Small intestine (tissue), 16 donors: Measurements from ENCODE around the gene TBC1D26. TPM values are rescaled to one million over a fixed set of nuclear protein-coding genes. Genes with fewer than 3 reads are reported as not detected.
"Not testable (repeated sequence)": the region's sequence is repeated elsewhere in the genome, so short reads cannot be mapped to it uniquely, and the experiment has no call there.

Experiments used
- DNase-seq, 2 donors: peaks; one replicate each; pipeline versions ENCODE4 v3.0.0 to v3.0.0-alpha.2; 2013
- FAIRE-seq: peaks from 2 replicates; lab custom pipeline; 2012; peaks lifted over from hg19 to GRCh38; lab: Jason Lieb, UNC
- H3K27ac ChIP-seq, 3 donors: one replicate each; pipeline ENCODE4 v1.5.1; 2013; ENCODE audit warnings: low read length in 2 of 3, mild to moderate bottlenecking in 2 of 3, control low read depth in 1 of 3, inconsistent platforms in 1 of 3, low read depth in 1 of 3, moderate library complexity in 1 of 3
- H3K27me3 ChIP-seq, 3 donors: one replicate each; pipeline ENCODE4 v1.6.1; 2013; ENCODE audit warnings: low read length in 3 of 3, inconsistent platforms in 1 of 3; ENCODE audit not compliant: control insufficient read depth in 3 of 3, insufficient read depth in 3 of 3
- H3K36me3 ChIP-seq, 3 donors: one replicate each; pipeline ENCODE4 v1.6.1; 2013; ENCODE audit warnings: low read length in 3 of 3, inconsistent platforms in 1 of 3, low read depth in 1 of 3, mild to moderate bottlenecking in 1 of 3, moderate library complexity in 1 of 3; ENCODE audit not compliant: control insufficient read depth in 3 of 3, insufficient read depth in 2 of 3
- H3K4me1 ChIP-seq, 3 donors: one replicate each; pipeline ENCODE4 v1.6.1; 2013; ENCODE audit warnings: low read length in 2 of 3, inconsistent platforms in 1 of 3, low read depth in 1 of 3, mild to moderate bottlenecking in 1 of 3, moderate library complexity in 1 of 3; ENCODE audit not compliant: control insufficient read depth in 3 of 3, insufficient read depth in 2 of 3
- H3K4me3 ChIP-seq, 3 donors: one replicate each; pipeline ENCODE4 v1.5.1; 2013; ENCODE audit warnings: low read length in 3 of 3, control low read depth in 1 of 3, inconsistent platforms in 1 of 3, low read depth in 1 of 3, mild to moderate bottlenecking in 1 of 3, moderate library complexity in 1 of 3
- H3K9me3 ChIP-seq, 2 donors: one replicate each; pipeline ENCODE4 v1.6.1; 2013; ENCODE audit warnings: low read depth in 1 of 2, low read length in 1 of 2; ENCODE audit not compliant: control insufficient read depth in 2 of 2, insufficient read depth in 1 of 2
- WGBS, 3 donors: extraction: QIAGEN DNeasy Blood & Tissue Kit; methylation state at CpG; one replicate each; pipeline ENCODE4 v1.1.7; 2013; 5-methylcytosine and 5-hydroxymethylcytosine counted together
- long read RNA-seq, 10 donors: transcript quantifications; one replicate each; lab custom pipeline, GENCODE V29; 2026
- polyA plus RNA-seq, 4 donors: library from polyadenylated mRNA; stranded (reverse) in 3 of 4; unstranded in 1 of 4; fragments of 200-250 nt in 3 of 4; fragments of 120-200 nt in 1 of 4; gene quantifications; one replicate each; pipeline versions ENCODE4 v1.2.1 to v1.2.3, GENCODE V29; 2013
- donor health status: healthy with polysubstance abuse.
- donor health status: control.
- donor health status: control.
- donor health status: Bipolar disorder and iron deficiency.
- donor health status: healthy.

Gene TBC1D26
- under 1 TPM in 1 of 4 donors, not detected in 3; 0.21 TPM for polyA plus RNA-seq
- long read RNA-seq, donor 1 = 0 reads
- long read RNA-seq, donor 2 = 0 reads
- long read RNA-seq, donor 3 = 0 reads
- long read RNA-seq, donor 4 = 0 reads
- long read RNA-seq, donor 5 = 0 reads
- long read RNA-seq, donor 6 = 0 reads
- long read RNA-seq, donor 7 = 0 reads
- long read RNA-seq, donor 8 = 0 reads
- long read RNA-seq, donor 9 = 0 reads
- long read RNA-seq, donor 10 = 0 reads

GRCh38 chr17:15731900-15732299 lies at the start of gene TBC1D26:
TSS of gene TBC1D26 (plus strand) at chr17:15732283. CDS start at chr17:15735349, 3,066 bp downstream.
- not testable (repeated sequence) for FAIRE-seq

GRCh38 chr17:15683135-15683534 lies 48.9 kb upstream of the TBC1D26 start:
- not testable (repeated sequence) for DNase-seq, FAIRE-seq

More at GRCh38 chr17:15731900-15732299, at the start of gene TBC1D26:
- H3K4me3 ChIP-seq, H3K27me3 ChIP-seq, H3K27ac ChIP-seq, H3K36me3 ChIP-seq, H3K4me1 ChIP-seq, DNase-seq, H3K9me3 ChIP-seq: not testable (repeated sequence)
- 79 to 88% (median 84%) methylated on average over 8 to 10 of the region's 10 CpGs for WGBS, 3 donors

GRCh38 chr17:15683824-15684478 lies 48.1 kb upstream of the TBC1D26 start, which contains the start of gene TRIM16:
TSS of gene TRIM16 (minus strand) at chr17:15684311. CDS start at chr17:15651609, 32,702 bp downstream.
- peak within 1 kb of the TSS in 1 of 3 donors; percentile 77 for H3K27ac ChIP-seq
- WGBS, 3 donors = 1% methylated on average over 28 to 35 of the region's 35 CpGs
- DNase-seq = peak; percentile 67 to 82
- H3K9me3 ChIP-seq, FAIRE-seq, H3K4me1 ChIP-seq, H3K27me3 ChIP-seq, H3K36me3 ChIP-seq: not testable (repeated sequence)
- peak within 1 kb of the TSS; percentile 57 to 73 (median 67) for H3K4me3 ChIP-seq

More at GRCh38 chr17:15683135-15683534, 48.9 kb upstream of the TBC1D26 start:
- H3K27ac ChIP-seq, H3K4me1 ChIP-seq, H3K9me3 ChIP-seq, H3K36me3 ChIP-seq, H3K27me3 ChIP-seq, H3K4me3 ChIP-seq: not testable (repeated sequence)
- WGBS, 3 donors = 85 to 99% (median 87%) methylated on average over 3 of the region's 3 CpGs

GRCh38 chr17:15687494-15687893 lies 44.6 kb upstream of the TBC1D26 start:
- H3K36me3 ChIP-seq, H3K27ac ChIP-seq, H3K9me3 ChIP-seq, H3K4me3 ChIP-seq, FAIRE-seq, DNase-seq, H3K4me1 ChIP-seq, H3K27me3 ChIP-seq: not testable (repeated sequence)
- 90 to 100% (median 100%) methylated on average over 1 of the region's 1 CpG for WGBS, 3 donors

- not testable (repeated sequence) for FAIRE-seq, H3K9me3 ChIP-seq, H3K36me3 ChIP-seq, DNase-seq, H3K27me3 ChIP-seq, H3K4me1 ChIP-seq
- Histone ChIP-seq H3K27ac (peak overlapping the region in 1 of 3 donors; percentile 49), H3K4me3 (peak overlapping the region in 2 of 3 donors; percentile 39 to 55)
- 0 to 29% methylated on average over 1 of the region's 3 CpGs; no CpG with 5 or more reads in 1 of the 3 donors for WGBS, 3 donors
Measured at GRCh38 chr17:15698967-15699366, 33.1 kb upstream of the TBC1D26 start.

GRCh38 chr17:15699413-15699924 lies 32.6 kb upstream of the TBC1D26 start, which contains the start of gene ZNF286A:
TSS of gene ZNF286A (plus strand) at chr17:15699752. CDS start at chr17:15700330, 578 bp downstream.
- not testable (repeated sequence) for H3K9me3 ChIP-seq, H3K36me3 ChIP-seq, H3K27me3 ChIP-seq, H3K4me1 ChIP-seq, FAIRE-seq
- Histone ChIP-seq H3K4me3 (peak within 1 kb of the TSS; percentile 39 to 55 (median 41)), H3K27ac (peak within 1 kb of the TSS in 1 of 3 donors; percentile 49)
- peak; percentile 97 to 100 for DNase-seq
- 0% methylated on average over 41 to 44 of the region's 44 CpGs for WGBS, 3 donors

- not testable (repeated sequence) for FAIRE-seq, H3K36me3 ChIP-seq, H3K27me3 ChIP-seq, H3K9me3 ChIP-seq, DNase-seq, H3K4me1 ChIP-seq
- WGBS, 3 donors = 0 to 1% (median 0%) methylated on average over 1 to 13 of the region's 21 CpGs
- Histone ChIP-seq H3K27ac (peak overlapping the region in 1 of 3 donors; percentile 49), H3K4me3 (peak overlapping the region; percentile 39 to 55 (median 41))
Measured at GRCh38 chr17:15699937-15700336, 32.1 kb upstream of the TBC1D26 start.

GRCh38 chr17:15704239-15704638 lies 27.8 kb upstream of the TBC1D26 start:
- peaks cover 0 to 18% of the 10 kb centered on the region in 2 donors for H3K9me3 ChIP-seq
- 97 to 98% (median 97%) methylated on average over 19 to 29 of the region's 33 CpGs for WGBS, 3 donors
- not testable (repeated sequence) for H3K27me3 ChIP-seq, H3K36me3 ChIP-seq, FAIRE-seq, H3K4me1 ChIP-seq, H3K27ac ChIP-seq, H3K4me3 ChIP-seq, DNase-seq
